ENCODE data around the gene XPO6.

The XPO6 gene

DNA sequence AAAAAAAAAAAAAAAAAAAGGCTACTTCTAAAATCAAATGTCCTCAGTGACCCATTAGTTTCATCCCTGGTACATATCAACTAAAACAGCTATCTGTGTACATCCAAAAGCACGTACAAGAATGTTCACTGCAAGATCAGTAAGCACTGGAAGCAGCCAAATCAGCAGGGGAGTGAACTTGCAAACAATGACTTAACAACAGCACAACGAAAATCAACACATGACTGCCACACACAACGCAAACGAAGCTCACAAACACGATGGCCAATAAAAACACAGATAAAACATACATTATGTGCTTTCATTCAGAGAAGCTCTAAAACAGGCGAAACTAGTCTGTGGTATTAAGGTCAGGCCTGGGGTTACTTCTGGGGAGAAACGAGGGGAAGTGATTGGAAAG is 60.6 kb downstream of the XPO6 start:
- TF ChIP-seq, protein P1, sequence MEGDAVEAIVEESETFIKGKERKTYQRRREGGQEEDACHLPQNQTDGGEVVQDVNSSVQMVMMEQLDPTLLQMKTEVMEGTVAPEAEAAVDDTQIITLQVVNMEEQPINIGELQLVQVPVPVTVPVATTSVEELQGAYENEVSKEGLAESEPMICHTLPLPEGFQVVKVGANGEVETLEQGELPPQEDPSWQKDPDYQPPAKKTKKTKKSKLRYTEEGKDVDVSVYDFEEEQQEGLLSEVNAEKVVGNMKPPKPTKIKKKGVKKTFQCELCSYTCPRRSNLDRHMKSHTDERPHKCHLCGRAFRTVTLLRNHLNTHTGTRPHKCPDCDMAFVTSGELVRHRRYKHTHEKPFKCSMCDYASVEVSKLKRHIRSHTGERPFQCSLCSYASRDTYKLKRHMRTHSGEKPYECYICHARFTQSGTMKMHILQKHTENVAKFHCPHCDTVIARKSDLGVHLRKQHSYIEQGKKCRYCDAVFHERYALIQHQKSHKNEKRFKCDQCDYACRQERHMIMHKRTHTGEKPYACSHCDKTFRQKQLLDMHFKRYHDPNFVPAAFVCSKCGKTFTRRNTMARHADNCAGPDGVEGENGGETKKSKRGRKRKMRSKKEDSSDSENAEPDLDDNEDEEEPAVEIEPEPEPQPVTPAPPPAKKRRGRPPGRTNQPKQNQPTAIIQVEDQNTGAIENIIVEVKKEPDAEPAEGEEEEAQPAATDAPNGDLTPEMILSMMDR (conservative IDR thresholded peaks at IDR 0.05; ENCODE audit: low read length), result no peak
- DNase-seq (ENCODE audit: low read depth), result no peak
- H3K4me3 ChIP-seq (ENCODE audit: low read length), result no peak overlapping the region

DNA sequence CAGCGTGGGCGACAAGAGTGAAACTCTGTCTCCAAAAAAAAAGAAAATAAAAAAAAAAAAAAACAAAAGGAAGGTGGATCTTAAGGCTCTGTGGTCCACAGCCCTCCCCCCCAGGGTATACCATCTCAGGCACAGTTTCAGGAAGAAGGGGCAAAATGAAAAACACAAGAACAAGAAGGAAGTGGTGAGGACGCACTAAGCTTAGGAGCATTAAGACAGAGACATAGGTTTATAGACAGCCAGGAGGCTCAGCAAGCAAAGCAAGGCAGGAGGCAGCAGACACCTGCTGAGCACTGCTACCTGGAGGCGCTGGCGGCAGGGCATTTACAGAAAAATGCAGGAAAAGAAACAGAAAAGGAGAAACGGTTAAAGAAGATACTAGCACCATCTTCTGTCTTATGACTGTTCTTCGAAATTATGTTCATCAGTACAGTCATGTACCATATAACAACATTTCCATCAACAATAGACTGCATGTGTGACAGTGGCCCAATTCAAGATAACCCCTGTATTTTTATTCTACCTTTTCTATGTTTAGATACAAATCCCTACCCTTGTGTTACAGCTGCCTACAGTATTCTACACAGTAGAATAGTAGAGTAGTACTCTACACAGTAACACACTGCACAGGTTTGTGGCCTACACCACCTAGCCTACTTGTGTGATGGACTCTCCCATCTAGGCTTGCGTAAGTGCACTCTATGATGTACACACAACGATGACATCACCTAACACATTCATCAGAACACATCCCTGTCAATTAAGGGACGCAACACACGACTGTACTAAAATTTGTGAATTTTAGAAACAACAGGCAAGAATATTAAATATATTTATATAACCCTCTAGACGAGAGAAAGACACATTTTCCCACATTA is 62.5 kb downstream of the XPO6 start:
- DNase-seq (ENCODE audit: low read depth), result no peak
- no peak overlapping the region for H3K4me3 ChIP-seq (ENCODE audit: low read length)
- TF ChIP-seq, protein P1 (conservative IDR thresholded peaks at IDR 0.05; ENCODE audit: low read length), result no peak

DNA sequence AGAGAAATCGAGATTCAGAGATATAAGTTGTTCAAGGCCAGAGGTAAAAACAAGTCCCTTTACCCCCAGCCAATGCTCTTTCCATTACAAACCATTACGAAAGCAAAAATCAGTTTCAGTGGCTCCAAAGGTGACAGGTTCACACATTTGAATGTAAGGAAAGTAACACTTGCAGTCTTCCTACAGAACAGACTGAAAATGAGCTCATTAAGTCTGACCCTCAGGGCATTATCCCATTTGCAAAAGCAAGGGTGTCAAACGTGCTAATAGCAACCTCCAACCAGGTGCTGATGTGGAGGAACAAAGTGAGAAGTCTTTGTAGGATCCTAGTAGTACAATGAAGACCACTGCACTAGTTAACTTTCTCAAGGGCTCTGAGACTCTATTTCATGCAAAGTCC is 65.2 kb downstream of the XPO6 start:
- TF ChIP-seq, protein P1 (conservative IDR thresholded peaks at IDR 0.05; ENCODE audit: low read length), result no peak
- H3K4me3 ChIP-seq (ENCODE audit: low read length), result no peak overlapping the region
- DNase-seq (ENCODE audit: low read depth), result no peak

DNA sequence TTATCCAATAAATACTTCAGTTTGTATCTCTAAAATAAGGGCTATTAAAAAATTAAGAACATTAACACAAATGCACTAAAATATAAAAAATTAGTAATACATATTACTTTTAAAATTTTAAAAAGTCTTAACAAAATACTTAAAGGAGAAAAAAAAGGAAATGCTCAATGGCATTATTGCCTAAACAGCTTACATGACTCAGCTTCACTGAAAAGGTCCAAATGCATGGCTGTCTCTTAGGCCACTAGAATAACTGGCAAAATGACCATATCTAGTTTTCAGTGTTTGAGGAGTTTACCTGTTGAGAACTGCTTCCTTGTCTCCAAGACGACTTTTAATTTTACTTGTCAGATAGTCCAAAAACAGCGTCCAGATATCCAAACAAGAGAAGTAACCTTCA is 66.0 kb downstream of the XPO6 start:
- no peak for DNase-seq (ENCODE audit: low read depth)
- TF ChIP-seq, protein P1 (conservative IDR thresholded peaks at IDR 0.05; ENCODE audit: low read length), result no peak
- no peak overlapping the region for H3K4me3 ChIP-seq (ENCODE audit: low read length)

DNA sequence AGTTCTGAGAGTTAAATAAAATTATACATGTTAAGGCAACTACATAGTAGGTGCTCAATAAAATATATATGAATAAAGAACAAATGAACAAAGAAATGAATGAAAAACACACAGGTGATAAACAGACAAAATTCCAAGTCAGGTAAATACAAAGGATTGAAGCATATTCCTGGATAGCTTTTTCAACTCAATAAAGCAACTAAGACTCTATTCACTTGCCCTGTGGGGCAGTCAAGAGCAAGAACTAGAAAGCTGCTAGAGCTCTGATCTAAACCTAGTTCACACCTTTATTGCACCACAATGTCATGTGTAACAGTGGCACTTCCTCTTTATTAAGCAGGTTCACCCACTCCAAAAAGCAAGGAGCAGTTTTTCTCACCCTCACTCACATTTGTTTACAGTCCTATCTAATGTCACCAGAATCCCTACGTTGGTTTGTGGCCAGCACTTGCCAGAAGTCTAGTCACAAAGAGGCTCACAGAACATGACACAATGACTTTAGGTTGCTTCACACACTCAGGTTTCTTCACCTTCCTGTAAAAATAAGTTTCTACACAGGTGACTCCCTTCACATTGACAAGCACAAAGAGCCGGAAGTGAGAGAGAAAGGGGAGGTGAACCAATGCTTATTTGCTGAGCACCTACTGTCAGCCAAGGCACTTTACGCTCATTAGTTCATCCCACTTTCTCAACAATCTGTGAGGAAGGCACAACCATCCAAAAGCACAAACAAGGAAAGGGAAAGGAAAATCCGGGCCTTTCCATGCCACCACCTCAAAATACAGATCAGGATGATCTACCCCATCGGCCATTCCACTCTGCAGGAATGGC is 70.8 kb downstream of the XPO6 start:
- no peak for DNase-seq (ENCODE audit: low read depth)
- TF ChIP-seq, protein P1 (conservative IDR thresholded peaks at IDR 0.05; ENCODE audit: low read length), result no peak
- H3K4me3 ChIP-seq (ENCODE audit: low read length), result no peak overlapping the region

DNA sequence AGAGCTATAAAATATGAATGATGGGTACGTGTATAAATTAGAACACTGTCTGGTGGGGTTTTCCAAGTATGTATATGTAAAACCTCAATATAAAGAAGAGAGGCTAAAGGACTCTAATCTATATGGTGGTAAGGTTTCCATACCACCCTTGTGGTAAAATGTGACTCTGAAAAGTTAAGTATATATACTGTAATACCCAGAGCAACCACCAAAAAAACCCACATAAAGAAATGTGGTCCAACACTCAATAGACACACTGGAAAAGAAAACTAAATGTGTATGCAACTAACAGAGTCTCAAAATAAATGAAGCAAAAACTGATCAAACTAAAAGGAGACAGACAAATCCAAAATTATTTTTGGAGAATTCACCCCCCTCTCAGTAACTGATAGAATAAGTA is 72.2 kb downstream of the XPO6 start:
- no peak for DNase-seq (ENCODE audit: low read depth)
- no peak overlapping the region for H3K4me3 ChIP-seq (ENCODE audit: low read length)
- TF ChIP-seq, protein P1 (conservative IDR thresholded peaks at IDR 0.05; ENCODE audit: low read length), result no peak

Measured in AG10803 (cell line).